Smooth muscle cell (in vitro differentiated cells): ENCODE results near the gene MAFG. TPM values are rescaled to one million over a fixed set of nuclear protein-coding genes. Genes with fewer than 3 reads are reported as not detected.

Experiments
- DNase-seq: peaks from one replicate; lab custom pipeline; 2025; ENCODE audit not compliant: unreplicated experiment; lab: John Stamatoyannopoulos, UW
- H2AFZ ChIP-seq: fragments of 200-600 bp; sonication (generic); 2 replicates; pipeline ENCODE4 v1.6.0; 2016; ENCODE audit warnings: antibody characterized with exemption, low read depth, mild to moderate bottlenecking
- H3F3A ChIP-seq: fragments of 200-600 bp; sonication (generic); 2 replicates; pipeline ENCODE4 v1.6.0; 2017; ENCODE audit warnings: antibody characterized with exemption, low read depth
- H3K27ac ChIP-seq: fragments of 200-600 bp; sonication (generic); 2 replicates; pipeline ENCODE4 v1.5.1; 2016; ENCODE audit warnings: low read depth, mild to moderate bottlenecking
- H3K27me3 ChIP-seq: fragments of 200-600 bp; sonication (generic); 2 replicates; pipeline ENCODE4 v1.6.1; 2016; ENCODE audit warnings: low read depth, mild to moderate bottlenecking
- H3K36me3 ChIP-seq: fragments of 200-600 bp; sonication (generic); 2 replicates; pipeline ENCODE4 v1.5.1; 2016; ENCODE audit warnings: low read depth
- H3K4me1 ChIP-seq: fragments of 200-600 bp; sonication (generic); 2 replicates; pipeline ENCODE4 v1.5.1; 2016; ENCODE audit warnings: low read depth
- H3K4me2 ChIP-seq: fragments of 200-600 bp; sonication (generic); 2 replicates; pipeline ENCODE4 v1.6.0; 2016; ENCODE audit warnings: mild to moderate bottlenecking
- H3K4me3 ChIP-seq: fragments of 200-600 bp; sonication (generic); 2 replicates; pipeline ENCODE4 v1.5.1; 2016; ENCODE audit warnings: mild to moderate bottlenecking
- H3K79me2 ChIP-seq: fragments of 200-600 bp; sonication (generic); 2 replicates; pipeline ENCODE4 v1.6.0; 2016; ENCODE audit warnings: low read depth, mild to moderate bottlenecking
- H3K9ac ChIP-seq: fragments of 200-600 bp; sonication (generic); 2 replicates; pipeline ENCODE4 v1.6.0; 2016; ENCODE audit warnings: low read depth
- H3K9me3 ChIP-seq: fragments of 200-600 bp; sonication (generic); replicated peaks from 2 replicates; pipeline ENCODE4 v1.5.1; 2016; ENCODE audit warnings: low read depth
- H4K20me1 ChIP-seq: fragments of 200-600 bp; sonication (generic); 2 replicates; pipeline ENCODE4 v1.6.0; 2016; ENCODE audit warnings: low read depth
- CTCF ChIP-seq: fragments of 200-600 bp; sonication (generic); IDR thresholded peaks from 2 replicates; pipeline ENCODE4 v1.5.1; 2017; ENCODE audit warnings: borderline replicate concordance, mild to moderate bottlenecking, antibody characterized with exemption; ENCODE audit not compliant: insufficient read depth, poor library complexity, severe bottlenecking
- WGBS: methylation state at CpG from one replicate; pipeline ENCODE4 v1.1.7; 2016; ENCODE audit warnings: low lambda C conversion rate; 5-methylcytosine and 5-hydroxymethylcytosine counted together
- polyA plus RNA-seq: library from polyadenylated mRNA; unstranded; fragments of >200 nt; fragmentation: Nextera tagmentation; extraction: Ambion mirVana; gene quantifications from 2 replicates; pipeline ENCODE4 v1.2.1, GENCODE V29; 2016
- total RNA-seq: library from RNA; depleted of rRNA; stranded (reverse); fragments of >200 nt; gene quantifications from 2 replicates; pipeline ENCODE4 v1.2.3, GENCODE V29; 2014

The MAFG gene
- total and polyA plus RNA-seq, 2 experiments from 2014 or later = 15.3 to 30.3 TPM

GRCh38 chr17:81957691-81958432 lies 30.3 kb upstream of the MAFG start:
- Histone ChIP-seq H3F3A (no peaks in the 10 kb centered on the region), H2AFZ (no peak overlapping the region), H4K20me1 (no peaks in the 10 kb centered on the region), H3K27ac (no peak overlapping the region), H3K36me3 (no peaks in the 10 kb centered on the region), H3K9ac (no peak overlapping the region), H3K4me2 (no peak overlapping the region), H3K4me1 (no peaks in the 10 kb centered on the region), H3K9me3 (no peaks in the 10 kb centered on the region), H3K4me3 (no peak overlapping the region), H3K79me2 (no peaks in the 10 kb centered on the region), H3K27me3 (peaks cover 30% of the 10 kb centered on the region)
- no peak for DNase-seq
- TF ChIP-seq CTCF = no peak
- 92% methylated on average over 18 of the region's 19 CpGs for WGBS

GRCh38 chr17:81956607-81957589 lies 29.4 kb upstream of the MAFG start:
- H3K9me3 ChIP-seq = no peaks in the 10 kb centered on the region
- WGBS = 88% methylated on average over 45 of the region's 45 CpGs
- no peak overlapping the region for H3K4me3 ChIP-seq
- no peak overlapping the region for H3K9ac ChIP-seq
- peaks cover 26% of the 10 kb centered on the region for H3K27me3 ChIP-seq
- no peak overlapping the region for H3K27ac ChIP-seq
- no peaks in the 10 kb centered on the region for H3F3A ChIP-seq
- no peak for TF ChIP-seq CTCF
- no peaks in the 10 kb centered on the region for H3K4me1 ChIP-seq
- no peaks in the 10 kb centered on the region for H4K20me1 ChIP-seq
- no peaks in the 10 kb centered on the region for H3K36me3 ChIP-seq
- no peak overlapping the region for H2AFZ ChIP-seq
- no peak overlapping the region for H3K4me2 ChIP-seq
- H3K79me2 ChIP-seq = no peaks in the 10 kb centered on the region
- DNase-seq = no peak

- TF ChIP-seq CTCF = no peak
- WGBS = 96% methylated on average over 11 of the region's 13 CpGs
- Histone ChIP-seq H3K79me2 (no peaks in the 10 kb centered on the region), H3K4me2 (no peak overlapping the region), H4K20me1 (no peaks in the 10 kb centered on the region), H3K4me3 (no peak overlapping the region), H3F3A (no peaks in the 10 kb centered on the region), H3K36me3 (no peaks in the 10 kb centered on the region), H2AFZ (no peak overlapping the region), H3K4me1 (no peaks in the 10 kb centered on the region), H3K27ac (no peak overlapping the region), H3K9ac (no peak overlapping the region), H3K9me3 (no peaks in the 10 kb centered on the region), H3K27me3 (peaks cover 22% of the 10 kb centered on the region)
- DNase-seq = no peak
Observed at GRCh38 chr17:81955756-81956544, 28.4 kb upstream of the MAFG start.
